Lung (tissue), 12 donors: Measurements from ENCODE around the gene FBXL13. TPM values are rescaled to one million over a fixed set of nuclear protein-coding genes. Genes with fewer than 3 reads are reported as not detected.

Experiments used
- ATAC-seq: fragments of 200-7000 bp; cut with Tn5 transposase; one replicate; pipeline ENCODE4 v1.9.1; 2020; ENCODE audit warnings: moderate number of reproducible peaks; ENCODE audit not compliant: insufficient read depth, low FRiP score
- DNase-seq, 3 donors: peaks; one replicate each; pipeline ENCODE4 v3.0.0-alpha.2; 2013 to 2017
- H3K27ac ChIP-seq, 2 donors: one replicate each; pipeline ENCODE4 v1.5.1; 2013; ENCODE audit warnings: mild to moderate bottlenecking in 2 of 2, moderate library complexity in 2 of 2, control low read depth in 1 of 2, inconsistent platforms in 1 of 2, low read depth in 1 of 2, low read length in 1 of 2
- H3K27me3 ChIP-seq, 3 donors: one replicate each; pipeline ENCODE4 v1.5.1; 2013; ENCODE audit warnings: low read length in 2 of 3; ENCODE audit not compliant: control insufficient read depth in 3 of 3, insufficient read depth in 3 of 3
- H3K36me3 ChIP-seq, 4 donors: one replicate each; pipeline ENCODE4 v1.5.1; 2013; ENCODE audit warnings: low read length in 4 of 4, mild to moderate bottlenecking in 1 of 4, moderate library complexity in 1 of 4; ENCODE audit not compliant: control insufficient read depth in 4 of 4, insufficient read depth in 4 of 4
- H3K4me1 ChIP-seq, 5 donors: one replicate each; pipeline ENCODE4 v1.5.1; 2013; ENCODE audit warnings: low read length in 5 of 5, mild to moderate bottlenecking in 2 of 5, moderate library complexity in 1 of 5; ENCODE audit not compliant: control insufficient read depth in 5 of 5, insufficient read depth in 5 of 5
- H3K4me3 ChIP-seq: one replicate; pipeline ENCODE4 v1.5.1; 2013; ENCODE audit warnings: mild to moderate bottlenecking, control low read depth, moderate library complexity
- H3K9ac ChIP-seq, 2 donors: one replicate each; pipeline ENCODE4 v1.5.1; 2013; ENCODE audit warnings: low read length in 2 of 2, control low read depth in 1 of 2; ENCODE audit not compliant: insufficient read depth in 1 of 2
- H3K9me3 ChIP-seq, 4 donors: one replicate each; pipeline ENCODE4 v1.5.1; 2013; ENCODE audit warnings: low read length in 3 of 4, mild to moderate bottlenecking in 1 of 4, moderate library complexity in 1 of 4; ENCODE audit not compliant: control insufficient read depth in 4 of 4, insufficient read depth in 3 of 4
- WGBS, 2 donors: extraction: QIAGEN DNeasy Blood & Tissue Kit; methylation state at CpG; one replicate each; pipeline ENCODE4 v1.1.7; 2013; 5-methylcytosine and 5-hydroxymethylcytosine counted together
- polyA plus RNA-seq, 2 donors: library from polyadenylated mRNA; stranded (reverse); fragments of 200-250 nt; gene quantifications; one replicate each; pipeline ENCODE4 v1.2.1, GENCODE V29; 2013
- total RNA-seq, 2 donors: library from RNA; depleted of rRNA in 1 of 2; stranded (reverse); fragments of >200 nt in 1 of 2; gene quantifications; one replicate each; pipeline ENCODE4 v1.2.1, GENCODE V29; 2014 to 2021
- TF ChIP-seq, protein P1 (sequence below): IDR thresholded peaks from 2 replicates; pipeline ENCODE4 v1.5.1; 2012; ENCODE audit warnings: mild to moderate bottlenecking; ENCODE audit errors: control extremely low read depth, extremely low read depth
- donor health status: control.
- donor health status: control.
- donor health status: Bipolar disorder and iron deficiency.
- donor health status: healthy.
- donor health status: DM: yes; HTN: yes; CAD: no.

Gene FBXL13
- total and polyA plus RNA-seq, 4 donors = 0.61 to 12.3 (median 3.7) TPM

DNA sequence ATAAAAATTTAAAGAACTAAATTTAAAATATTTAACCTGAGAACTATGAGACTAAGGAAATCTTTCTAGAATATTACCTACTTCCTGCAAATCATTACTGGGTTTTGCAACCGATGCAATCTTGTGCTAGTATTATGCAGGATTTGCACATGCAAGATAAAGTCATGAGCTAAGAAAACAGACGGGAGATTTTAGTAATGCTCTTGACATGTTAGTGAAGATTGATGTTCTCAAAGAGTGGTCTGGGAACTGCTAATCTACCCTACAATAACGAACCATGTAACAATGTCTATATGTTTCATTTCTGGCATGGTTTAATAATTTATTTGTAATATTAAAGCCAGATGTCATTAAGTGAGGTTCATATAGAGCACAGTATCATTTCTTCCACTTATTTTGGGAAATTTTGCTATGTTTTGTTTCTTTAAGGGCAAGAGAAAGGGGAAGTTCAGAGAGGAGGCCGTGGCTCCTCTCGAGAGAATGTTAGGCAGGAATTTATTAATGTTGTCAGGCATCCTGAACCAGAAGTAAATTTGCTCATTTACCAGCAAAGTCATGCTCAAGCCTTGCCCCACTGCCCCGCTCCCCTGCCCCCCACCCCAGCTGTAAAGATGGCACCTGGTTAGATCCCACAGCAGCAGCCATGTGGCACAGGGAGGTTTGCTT is 139.0 kb downstream of the FBXL13 start:
- TF ChIP-seq, protein P1, sequence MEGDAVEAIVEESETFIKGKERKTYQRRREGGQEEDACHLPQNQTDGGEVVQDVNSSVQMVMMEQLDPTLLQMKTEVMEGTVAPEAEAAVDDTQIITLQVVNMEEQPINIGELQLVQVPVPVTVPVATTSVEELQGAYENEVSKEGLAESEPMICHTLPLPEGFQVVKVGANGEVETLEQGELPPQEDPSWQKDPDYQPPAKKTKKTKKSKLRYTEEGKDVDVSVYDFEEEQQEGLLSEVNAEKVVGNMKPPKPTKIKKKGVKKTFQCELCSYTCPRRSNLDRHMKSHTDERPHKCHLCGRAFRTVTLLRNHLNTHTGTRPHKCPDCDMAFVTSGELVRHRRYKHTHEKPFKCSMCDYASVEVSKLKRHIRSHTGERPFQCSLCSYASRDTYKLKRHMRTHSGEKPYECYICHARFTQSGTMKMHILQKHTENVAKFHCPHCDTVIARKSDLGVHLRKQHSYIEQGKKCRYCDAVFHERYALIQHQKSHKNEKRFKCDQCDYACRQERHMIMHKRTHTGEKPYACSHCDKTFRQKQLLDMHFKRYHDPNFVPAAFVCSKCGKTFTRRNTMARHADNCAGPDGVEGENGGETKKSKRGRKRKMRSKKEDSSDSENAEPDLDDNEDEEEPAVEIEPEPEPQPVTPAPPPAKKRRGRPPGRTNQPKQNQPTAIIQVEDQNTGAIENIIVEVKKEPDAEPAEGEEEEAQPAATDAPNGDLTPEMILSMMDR = no peak
- peaks cover 0 to 33% (median 7%) of the 10 kb centered on the region in 4 donors for H3K36me3 ChIP-seq
- no peak for ATAC-seq
- DNase-seq = no peak
- no peak overlapping the region for H3K27ac ChIP-seq
- WGBS, 2 donors = 19 to 34% methylated on average over 6 of the region's 6 CpGs
- H3K9me3 ChIP-seq = no peaks in the 10 kb centered on the region
- H3K27me3 ChIP-seq = no peaks in the 10 kb centered on the region
- peaks cover 0 to 57% (median 33%) of the 10 kb centered on the region in 5 donors for H3K4me1 ChIP-seq
- H3K9ac ChIP-seq = no peak overlapping the region
- H3K4me3 ChIP-seq = no peak overlapping the region

DNA sequence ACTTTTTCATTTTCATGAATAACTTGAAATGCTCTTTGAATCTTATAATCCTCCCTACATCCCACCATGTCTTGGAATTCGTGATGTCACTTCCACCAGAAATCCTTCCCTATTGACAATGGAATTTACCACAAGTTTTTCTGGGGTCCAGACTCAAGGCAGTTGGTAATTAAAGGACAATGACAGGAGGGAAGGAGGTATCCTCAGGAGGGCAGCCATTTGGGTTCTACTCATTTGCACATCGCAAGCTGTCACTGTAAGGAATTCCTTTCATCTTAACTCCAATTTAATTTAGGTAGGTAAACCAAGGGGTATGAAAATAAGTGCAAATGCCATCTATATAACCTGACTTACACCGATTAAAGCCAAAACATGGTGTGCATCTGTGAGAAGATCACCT is 139.9 kb downstream of the FBXL13 start:
- H3K36me3 ChIP-seq = peaks cover 0 to 31% (median 8%) of the 10 kb centered on the region in 4 donors
- WGBS, 2 donors = 87 to 88% methylated on average over 3 of the region's 3 CpGs
- H3K4me3 ChIP-seq = no peak overlapping the region
- H3K27me3 ChIP-seq = no peaks in the 10 kb centered on the region
- peaks cover 0 to 64% (median 33%) of the 10 kb centered on the region in 5 donors for H3K4me1 ChIP-seq
- H3K27ac ChIP-seq = peak overlapping the region in 1 of 2 donors; percentile 15
- no peaks in the 10 kb centered on the region for H3K9me3 ChIP-seq
- DNase-seq (no peak), ATAC-seq (no peak)
- TF ChIP-seq, protein P1 = no peak
- H3K9ac ChIP-seq = no peak overlapping the region

DNA sequence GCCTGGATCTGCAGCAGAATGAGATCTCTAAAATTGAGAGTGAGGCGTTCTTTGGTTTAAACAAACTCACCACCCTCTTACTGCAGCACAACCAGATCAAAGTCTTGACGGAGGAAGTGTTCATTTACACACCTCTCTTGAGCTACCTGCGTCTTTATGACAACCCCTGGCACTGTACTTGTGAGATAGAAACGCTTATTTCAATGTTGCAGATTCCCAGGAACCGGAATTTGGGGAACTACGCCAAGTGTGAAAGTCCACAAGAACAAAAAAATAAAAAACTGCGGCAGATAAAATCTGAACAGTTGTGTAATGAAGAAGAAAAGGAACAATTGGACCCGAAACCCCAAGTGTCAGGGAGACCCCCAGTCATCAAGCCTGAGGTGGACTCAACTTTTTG is 140.4 kb downstream of the FBXL13 start:
- peaks cover 0 to 64% (median 33%) of the 10 kb centered on the region in 5 donors for H3K4me1 ChIP-seq
- H3K9ac ChIP-seq = no peak overlapping the region
- DNase-seq (peak in 1 of 3 donors; percentile 52), ATAC-seq (no peak)
- H3K9me3 ChIP-seq = no peaks in the 10 kb centered on the region
- H3K27ac ChIP-seq = peak overlapping the region in 1 of 2 donors; percentile 15
- TF ChIP-seq, protein P1 = no peak
- 68 to 86% methylated on average over 8 of the region's 8 CpGs for WGBS, 2 donors
- H3K27me3 ChIP-seq = no peaks in the 10 kb centered on the region
- peaks cover 0 to 29% (median 8%) of the 10 kb centered on the region in 4 donors for H3K36me3 ChIP-seq
- no peak overlapping the region for H3K4me3 ChIP-seq
